HG03060 (cell line): ENCODE results near the gene OR10H3.
"Not testable (repeated sequence)": the region's sequence is repeated elsewhere in the genome, so short reads cannot be mapped to it uniquely, and the experiment has no call there.

Source experiments
- ATAC-seq: cut with Tn5 transposase; IDR thresholded peaks from one replicate; pipeline ENCODE4 v1.9.1; 2021; ENCODE audit warnings: low read depth, moderate number of reproducible peaks; ENCODE audit not compliant: unreplicated experiment

OR10H3 gene

GRCh38 chr19:15776991-15777970 lies 39.5 kb downstream of the OR10H3 start:
- no peak for ATAC-seq

DNA sequence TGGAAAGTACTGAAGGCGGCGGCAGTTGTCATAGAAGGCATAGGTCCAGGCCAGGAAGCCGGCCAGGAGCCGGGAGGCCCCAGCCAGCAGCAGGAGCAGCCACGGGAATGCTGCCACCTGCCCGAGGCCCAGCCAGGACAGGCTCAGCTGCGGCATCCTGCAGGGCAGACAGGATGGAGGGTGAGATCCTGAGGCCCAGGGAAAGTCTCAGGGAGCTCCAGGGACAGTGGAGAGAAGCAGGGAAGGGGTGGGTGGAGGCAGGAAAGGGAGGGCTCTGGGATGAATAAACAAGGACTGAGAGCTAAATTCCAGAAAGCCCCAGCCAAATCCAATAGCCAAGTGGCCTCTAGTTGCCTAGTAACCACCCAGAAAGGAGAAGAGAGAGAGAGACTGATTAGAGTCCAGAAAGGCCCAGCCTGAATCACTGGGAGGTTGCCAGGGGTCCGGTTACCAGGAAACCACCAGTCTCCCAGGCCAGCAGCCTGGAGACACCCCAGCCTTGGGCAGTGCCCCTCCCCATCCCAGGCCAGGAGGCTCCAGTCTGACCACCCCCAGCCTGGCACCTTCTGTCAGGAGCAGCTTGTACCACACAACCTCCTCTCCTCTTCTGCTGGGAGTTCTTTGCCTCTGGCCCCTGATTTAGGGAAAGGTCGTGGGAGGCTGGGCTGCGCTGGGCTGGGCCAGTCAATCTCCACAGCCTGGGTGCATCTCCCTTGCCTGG lies 42.1 kb downstream of the OR10H3 start:
- no peak for ATAC-seq

- no peak for ATAC-seq
Observed at GRCh38 chr19:15780610-15781418, 43.0 kb downstream of the OR10H3 start.

- no peak for ATAC-seq
Observed at GRCh38 chr19:15781661-15782060, 43.9 kb downstream of the OR10H3 start.

DNA sequence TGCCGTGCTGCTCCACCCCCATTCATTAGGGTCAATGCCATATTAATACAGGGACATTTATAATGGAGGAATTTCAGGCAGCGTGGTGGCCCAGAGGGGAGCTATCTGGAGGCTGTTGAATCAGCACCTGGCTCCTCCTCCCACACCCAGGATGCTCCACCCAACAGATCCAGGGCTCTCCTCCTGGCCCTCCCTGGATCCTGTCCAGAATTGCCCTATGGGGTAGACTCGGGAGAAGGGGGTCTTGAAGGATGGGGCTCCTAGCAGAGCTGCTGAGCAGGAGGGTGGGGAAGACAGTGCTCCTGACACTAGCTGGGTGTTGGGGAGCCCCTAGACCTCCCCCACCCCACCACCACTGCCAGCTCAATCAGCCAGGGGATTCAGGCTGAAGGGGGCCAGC lies 44.4 kb downstream of the OR10H3 start:
- ATAC-seq = no peak

DNA sequence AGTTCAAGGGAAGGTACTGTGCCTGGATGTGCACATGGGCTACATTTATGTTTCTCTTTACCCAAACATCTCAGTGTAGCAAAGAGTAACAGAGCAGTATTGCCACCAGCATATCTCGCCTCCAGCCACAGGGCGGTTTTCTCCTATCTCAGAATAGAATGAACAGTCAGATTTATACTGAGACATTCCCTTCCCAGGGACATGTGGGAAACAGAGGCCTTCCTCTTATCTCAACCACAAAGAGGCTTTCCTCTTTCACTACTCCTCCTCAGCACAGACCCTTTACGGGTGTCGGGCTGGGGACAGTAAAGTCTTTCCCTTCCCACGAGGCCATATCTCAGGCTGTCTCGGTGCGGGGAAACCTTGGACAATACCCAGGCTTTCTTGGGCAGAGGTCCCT lies 45.1 kb downstream of the OR10H3 start:
- ATAC-seq = not testable (repeated sequence)

DNA sequence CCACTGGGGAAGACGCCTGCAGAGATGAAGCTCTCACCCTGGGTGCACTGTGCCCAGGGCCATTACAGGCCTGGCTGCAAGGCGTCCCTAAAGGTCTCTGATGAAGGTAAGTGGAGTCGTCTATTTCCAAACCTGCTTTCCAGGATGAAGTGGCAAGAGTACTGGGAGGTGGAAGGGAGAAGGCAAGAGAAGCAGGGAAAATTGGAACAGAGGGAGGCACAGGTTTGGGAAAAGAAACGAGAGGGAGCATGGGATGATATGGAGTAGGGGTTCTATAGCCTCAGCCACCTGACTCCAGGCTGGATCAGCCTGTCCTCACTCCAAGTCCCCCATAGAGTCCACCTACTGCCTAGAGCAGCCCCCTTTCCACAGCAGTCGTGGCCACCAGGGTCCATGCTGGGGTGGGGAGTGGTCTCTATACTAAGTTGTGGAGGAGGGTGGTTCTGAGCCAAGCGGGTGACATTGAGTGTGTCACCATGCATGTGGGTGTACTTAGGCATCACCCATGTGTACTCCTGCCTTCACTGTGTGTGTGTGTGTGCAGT lies 49.9 kb downstream of the OR10H3 start, which contains the start of gene OR10H5:
OR10H5 (plus strand) TSS at position 51 of the 545 bp plus-strand sequence. CDS start 6,388 bp downstream, outside the sequence.
- no peak for ATAC-seq

- no peak for ATAC-seq
Observed at GRCh38 chr19:15788594-15789270, 50.9 kb downstream of the OR10H3 start.

GRCh38 chr19:15790096-15790495 lies 52.3 kb downstream of the OR10H3 start:
- no peak for ATAC-seq
